ENCODE measurements around the gene OSR1. TPM values are rescaled to one million over a fixed set of nuclear protein-coding genes. Genes with fewer than 3 reads are reported as not detected.

The OSR1 gene
- total and polyA plus RNA-seq, 10 of the 15 experiments (the other 5 are each of a cell fraction or from before 2014, with no cell fraction given) = not detected

DNA sequence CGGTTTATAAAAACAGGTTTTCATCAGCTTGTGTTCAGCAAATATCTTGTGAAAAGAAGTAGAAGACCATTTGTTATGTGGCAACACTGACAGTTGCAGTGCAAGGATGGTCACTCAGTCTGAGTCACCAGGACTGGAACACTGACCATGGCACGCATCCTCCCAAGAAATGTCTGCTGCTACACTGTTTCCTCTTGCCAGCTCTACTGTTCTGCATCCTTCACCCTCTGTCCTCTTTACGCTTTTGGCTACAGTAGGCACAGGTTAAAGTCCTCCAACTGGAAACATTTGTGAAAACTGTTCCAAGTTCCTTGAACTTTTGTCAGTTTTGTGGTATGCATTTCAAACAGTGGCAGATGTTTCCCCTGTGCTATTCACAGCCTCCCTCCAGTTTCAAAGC, 39.4 kb downstream of the OSR1 start (continued):
- TF ChIP-seq EP300 (IDR thresholded peaks at IDR 0.05; ENCODE audit: borderline replicate concordance in 1 of 2, control insufficient read depth in 1 of 2, low read depth in 2 of 2, low read length in 2 of 2) = no peak
- TF ChIP-seq, protein P1, sequence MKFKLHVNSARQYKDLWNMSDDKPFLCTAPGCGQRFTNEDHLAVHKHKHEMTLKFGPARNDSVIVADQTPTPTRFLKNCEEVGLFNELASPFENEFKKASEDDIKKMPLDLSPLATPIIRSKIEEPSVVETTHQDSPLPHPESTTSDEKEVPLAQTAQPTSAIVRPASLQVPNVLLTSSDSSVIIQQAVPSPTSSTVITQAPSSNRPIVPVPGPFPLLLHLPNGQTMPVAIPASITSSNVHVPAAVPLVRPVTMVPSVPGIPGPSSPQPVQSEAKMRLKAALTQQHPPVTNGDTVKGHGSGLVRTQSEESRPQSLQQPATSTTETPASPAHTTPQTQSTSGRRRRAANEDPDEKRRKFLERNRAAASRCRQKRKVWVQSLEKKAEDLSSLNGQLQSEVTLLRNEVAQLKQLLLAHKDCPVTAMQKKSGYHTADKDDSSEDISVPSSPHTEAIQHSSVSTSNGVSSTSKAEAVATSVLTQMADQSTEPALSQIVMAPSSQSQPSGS (IDR thresholded peaks at IDR 0.05; ENCODE audit: low read length) = no peak
- no peak for TF ChIP-seq WRNIP1 (IDR thresholded peaks at IDR 0.05; ENCODE audit: borderline replicate concordance, low read depth, low read length)

DNA sequence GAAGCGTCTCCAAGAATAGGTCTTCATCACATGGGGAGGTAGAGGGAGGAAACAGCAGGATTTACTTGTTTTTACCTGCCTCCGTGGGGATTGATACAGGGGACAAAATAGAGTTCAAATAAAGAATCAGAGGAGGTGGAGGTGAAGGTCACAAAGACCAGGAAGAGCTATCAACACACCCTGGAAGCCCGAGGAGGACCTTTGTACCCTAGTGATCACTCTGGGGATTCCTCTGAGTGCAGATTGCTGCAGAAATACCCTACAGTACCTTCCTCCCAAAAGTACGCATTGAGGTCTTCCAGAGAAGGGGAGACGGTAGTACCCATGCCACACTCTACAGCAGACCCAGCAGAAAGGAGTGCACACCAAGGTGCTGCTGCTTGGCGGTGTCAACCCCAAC, 44.9 kb downstream of the OSR1 start:
- DNase-seq (ENCODE audit: low read depth, low spot score) (no peak), ATAC-seq (no peak), FAIRE-seq (no peak)
- no peaks in the 10 kb centered on the region for H3K4me1 ChIP-seq (ENCODE audit: control insufficient read depth, insufficient read depth, low read length)
- intact Hi-C loops (cut with micrococcal nuclease; ENCODE audit: unreplicated experiment) (no loop called here), in situ Hi-C loops (cut with MboI) (no loop called here)
- POLR2A ChIA-PET = no interaction called here
- H3K4me2 ChIP-seq (ENCODE audit: control insufficient read depth, insufficient read depth) = no peak overlapping the region
- no peaks in the 10 kb centered on the region for H3K79me2 ChIP-seq (ENCODE audit: control insufficient read depth, insufficient read depth, low read length)
- no peak overlapping the region for H3K27ac ChIP-seq (ENCODE audit: control insufficient read depth, insufficient read depth)
- no TSS peak for BruUV-seq (replicated peaks)
- H3K36me3 ChIP-seq (ENCODE audit: control insufficient read depth in 2 of 2, insufficient read depth in 2 of 2, low read length in 1 of 2) = no peaks in the 10 kb centered on the region
- H4K20me1 ChIP-seq (ENCODE audit: control insufficient read depth, insufficient read depth) = no peaks in the 10 kb centered on the region
- H3K9me3 ChIP-seq (replicated peaks; ENCODE audit: control insufficient read depth, insufficient read depth, low read length) = no peaks in the 10 kb centered on the region
- WGBS (ENCODE audit: insufficient coverage, insufficient replicate concordance, low lambda C conversion rate, missing lambda C conversion rate) = 32% methylated on average over 6 of the region's 6 CpGs
- no peak overlapping the region for H3K4me3 ChIP-seq
- SMC1A ChIA-PET (ENCODE audit: uncharacterized antibody, unreplicated experiment) = no interaction called here
- CTCF ChIA-PET = no interaction called here
- no peaks in the 10 kb centered on the region for H3K27me3 ChIP-seq (replicated peaks in 1 of 2; ENCODE audit: control insufficient read depth in 2 of 2, insufficient read depth in 2 of 2, low read length in 1 of 2)
- H2AFZ ChIP-seq (ENCODE audit: control insufficient read depth, low read depth, low read length) = no peak overlapping the region
- TF ChIP-seq KDM1A (IDR thresholded peaks at IDR 0.05; ENCODE audit: borderline replicate concordance) (no peak), HDGF (IDR thresholded peaks at IDR 0.05) (no peak), DPF2 (IDR thresholded peaks at IDR 0.05) (no peak), IKZF2 (IDR thresholded peaks at IDR 0.05) (no peak)
- TF ChIP-seq, protein P2, sequence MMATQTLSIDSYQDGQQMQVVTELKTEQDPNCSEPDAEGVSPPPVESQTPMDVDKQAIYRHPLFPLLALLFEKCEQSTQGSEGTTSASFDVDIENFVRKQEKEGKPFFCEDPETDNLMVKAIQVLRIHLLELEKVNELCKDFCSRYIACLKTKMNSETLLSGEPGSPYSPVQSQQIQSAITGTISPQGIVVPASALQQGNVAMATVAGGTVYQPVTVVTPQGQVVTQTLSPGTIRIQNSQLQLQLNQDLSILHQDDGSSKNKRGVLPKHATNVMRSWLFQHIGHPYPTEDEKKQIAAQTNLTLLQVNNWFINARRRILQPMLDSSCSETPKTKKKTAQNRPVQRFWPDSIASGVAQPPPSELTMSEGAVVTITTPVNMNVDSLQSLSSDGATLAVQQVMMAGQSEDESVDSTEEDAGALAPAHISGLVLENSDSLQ (IDR thresholded peaks at IDR 0.05) = no peak
- RAD21 ChIA-PET (ENCODE audit: unreplicated experiment) = interaction anchor here (0.9 kb wide), 1 partner anchor 793 kb away, joined by 3 read pairs; no protein-coding TSS in a partner anchor
- no peak overlapping the region for H3K9ac ChIP-seq (ENCODE audit: control insufficient read depth, insufficient read depth, low read length)
